ENCODE measurements around the gene AGR3.

The AGR3 gene

GRCh38 chr7:16826060-16826459, 55.7 kb downstream of the AGR3 start:
- DNase-seq (ENCODE audit: low read depth): no peak

- no peak for DNase-seq (ENCODE audit: low read depth)
Measured at GRCh38 chr7:16822029-16822428, 59.8 kb downstream of the AGR3 start.

GRCh38 chr7:16818732-16819131, 63.1 kb downstream of the AGR3 start:
- no peak for DNase-seq (ENCODE audit: low read depth)

GRCh38 chr7:16817536-16817935, 64.2 kb downstream of the AGR3 start:
- no peak for DNase-seq (ENCODE audit: low read depth)

GRCh38 chr7:16816824-16817223, 65.0 kb downstream of the AGR3 start:
- no peak for DNase-seq (ENCODE audit: low read depth)

- no peak for DNase-seq (ENCODE audit: low read depth)
Measured at GRCh38 chr7:16815001-16815400, 66.8 kb downstream of the AGR3 start.

- DNase-seq (ENCODE audit: low read depth): no peak
Measured at GRCh38 chr7:16813232-16813616, 68.6 kb downstream of the AGR3 start.

- DNase-seq (ENCODE audit: low read depth): no peak
Measured at GRCh38 chr7:16812542-16813231, 69.1 kb downstream of the AGR3 start.

- no peak for DNase-seq (ENCODE audit: low read depth)
Measured at GRCh38 chr7:16811551-16811950, 70.2 kb downstream of the AGR3 start.

GRCh38 chr7:16810573-16810972, 71.2 kb downstream of the AGR3 start:
- no peak for DNase-seq (ENCODE audit: low read depth)

- DNase-seq (ENCODE audit: low read depth): no peak
Measured at GRCh38 chr7:16810112-16810511, 71.7 kb downstream of the AGR3 start.

All from T-helper 22 cell (primary cell).